ENCODE results near the gene GRM4. TPM values are rescaled to one million over a fixed set of nuclear protein-coding genes. Genes with fewer than 3 reads are reported as not detected.

GRM4 gene
- total and polyA plus RNA-seq, 2 experiments from 2014 or later, result 0.10 to 0.22 TPM

GRCh38 chr6:34129753-34130152, 16.1 kb downstream of the GRM4 start:
- Histone ChIP-seq H3F3A (ENCODE audit: insufficient read depth) (no peaks in the 10 kb centered on the region), H3K9me3 (ENCODE audit: low read depth) (no peaks in the 10 kb centered on the region), H3K4me3 (no peak overlapping the region), H4K20me1 (ENCODE audit: insufficient read depth) (no peaks in the 10 kb centered on the region), H3K4me1 (ENCODE audit: insufficient read depth) (no peaks in the 10 kb centered on the region), H2AFZ (no peak overlapping the region), H3K36me3 (ENCODE audit: low read depth) (no peaks in the 10 kb centered on the region), H3K27me3 (replicated peaks; ENCODE audit: insufficient read depth) (peaks cover 10% of the 10 kb centered on the region), H3K79me2 (ENCODE audit: insufficient read depth) (no peaks in the 10 kb centered on the region), H3K27ac (no peak overlapping the region), H3K9ac (no peak overlapping the region), H3K4me2 (ENCODE audit: unreplicated experiment) (no peak overlapping the region), H3K9me2 (ENCODE audit: insufficient read depth) (no peaks in the 10 kb centered on the region)
- in situ Hi-C loops (cut with MboI), result no loop called here
- no peak for DNase-seq
- 36 to 39% methylated on average over 5 of the region's 5 CpGs for WGBS, 2 experiments (ENCODE audit: low coverage in 1 of 2, low lambda C conversion rate in 2 of 2, missing lambda C conversion rate in 2 of 2)
- TF ChIP-seq EZH2phosphoT487 (IDR thresholded peaks at IDR 0.05; ENCODE audit: insufficient read depth, low read depth) (no peak), EZH2 (IDR thresholded peaks at IDR 0.05; ENCODE audit: insufficient read depth, poor library complexity, severe bottlenecking) (no peak)

- Histone ChIP-seq H3K4me3 (no peak overlapping the region), H3K27me3 (replicated peaks; ENCODE audit: insufficient read depth) (peaks cover 10% of the 10 kb centered on the region), H3K4me2 (ENCODE audit: unreplicated experiment) (no peak overlapping the region), H3K27ac (no peak overlapping the region), H3K4me1 (ENCODE audit: insufficient read depth) (no peaks in the 10 kb centered on the region), H4K20me1 (ENCODE audit: insufficient read depth) (no peaks in the 10 kb centered on the region), H3K9me3 (ENCODE audit: low read depth) (no peaks in the 10 kb centered on the region), H3K9ac (no peak overlapping the region), H3K79me2 (ENCODE audit: insufficient read depth) (no peaks in the 10 kb centered on the region), H2AFZ (no peak overlapping the region), H3K9me2 (ENCODE audit: insufficient read depth) (no peaks in the 10 kb centered on the region), H3K36me3 (ENCODE audit: low read depth) (no peaks in the 10 kb centered on the region), H3F3A (ENCODE audit: insufficient read depth) (no peaks in the 10 kb centered on the region)
- no peak for TF ChIP-seq EZH2phosphoT487 (IDR thresholded peaks at IDR 0.05; ENCODE audit: insufficient read depth, low read depth)
- no peak for TF ChIP-seq EZH2 (IDR thresholded peaks at IDR 0.05; ENCODE audit: insufficient read depth, poor library complexity, severe bottlenecking)
- in situ Hi-C loops (cut with MboI), result no loop called here
- no peak for DNase-seq
- 72% methylated on average over 13 of the region's 13 CpGs for WGBS, 2 experiments (ENCODE audit: low coverage in 1 of 2, low lambda C conversion rate in 2 of 2, missing lambda C conversion rate in 2 of 2)
These were observed 17.8 kb downstream of the GRM4 start for GRCh38 chr6:34128045-34128444.

- Histone ChIP-seq H3F3A (ENCODE audit: insufficient read depth) (no peaks in the 10 kb centered on the region), H3K27me3 (replicated peaks; ENCODE audit: insufficient read depth) (peaks cover 11% of the 10 kb centered on the region), H4K20me1 (ENCODE audit: insufficient read depth) (no peaks in the 10 kb centered on the region), H3K36me3 (ENCODE audit: low read depth) (no peaks in the 10 kb centered on the region), H3K9me2 (ENCODE audit: insufficient read depth) (no peaks in the 10 kb centered on the region), H3K79me2 (ENCODE audit: insufficient read depth) (no peaks in the 10 kb centered on the region), H3K4me1 (ENCODE audit: insufficient read depth) (no peaks in the 10 kb centered on the region), H3K27ac (no peak overlapping the region), H3K4me2 (ENCODE audit: unreplicated experiment) (no peak overlapping the region), H2AFZ (no peak overlapping the region), H3K9me3 (ENCODE audit: low read depth) (no peaks in the 10 kb centered on the region), H3K9ac (no peak overlapping the region), H3K4me3 (no peak overlapping the region)
- no peak for TF ChIP-seq EZH2 (IDR thresholded peaks at IDR 0.05; ENCODE audit: insufficient read depth, poor library complexity, severe bottlenecking)
- TF ChIP-seq EZH2phosphoT487 (IDR thresholded peaks at IDR 0.05; ENCODE audit: insufficient read depth, low read depth), result no peak
- in situ Hi-C loops (cut with MboI), result no loop called here
- 25 to 29% methylated on average over 3 of the region's 3 CpGs for WGBS, 2 experiments (ENCODE audit: low coverage in 1 of 2, low lambda C conversion rate in 2 of 2, missing lambda C conversion rate in 2 of 2)
- DNase-seq, result no peak
These were observed 19.5 kb downstream of the GRM4 start for GRCh38 chr6:34126419-34126818.

GRCh38 chr6:34125939-34126338, 19.9 kb downstream of the GRM4 start:
- Histone ChIP-seq H4K20me1 (ENCODE audit: insufficient read depth) (no peaks in the 10 kb centered on the region), H3K9ac (no peak overlapping the region), H3K4me2 (ENCODE audit: unreplicated experiment) (no peak overlapping the region), H3K9me3 (ENCODE audit: low read depth) (no peaks in the 10 kb centered on the region), H3K9me2 (ENCODE audit: insufficient read depth) (no peaks in the 10 kb centered on the region), H3K36me3 (ENCODE audit: low read depth) (no peaks in the 10 kb centered on the region), H3K4me3 (no peak overlapping the region), H3K27ac (no peak overlapping the region), H3K27me3 (replicated peaks; ENCODE audit: insufficient read depth) (peaks cover 16% of the 10 kb centered on the region), H3F3A (ENCODE audit: insufficient read depth) (no peaks in the 10 kb centered on the region), H2AFZ (no peak overlapping the region), H3K4me1 (ENCODE audit: insufficient read depth) (no peaks in the 10 kb centered on the region), H3K79me2 (ENCODE audit: insufficient read depth) (no peaks in the 10 kb centered on the region)
- DNase-seq, result no peak
- WGBS, 2 experiments (ENCODE audit: low coverage in 1 of 2, low lambda C conversion rate in 2 of 2, missing lambda C conversion rate in 2 of 2), result 67 to 85% methylated on average over 3 of the region's 3 CpGs
- no peak for TF ChIP-seq EZH2 (IDR thresholded peaks at IDR 0.05; ENCODE audit: insufficient read depth, poor library complexity, severe bottlenecking)
- TF ChIP-seq EZH2phosphoT487 (IDR thresholded peaks at IDR 0.05; ENCODE audit: insufficient read depth, low read depth), result no peak
- in situ Hi-C loops (cut with MboI), result no loop called here
